Ascending aorta (tissue), 2 donors: ENCODE results near the gene IVD. TPM values are rescaled to one million over a fixed set of nuclear protein-coding genes. Genes with fewer than 3 reads are reported as not detected.

Experiments
- DNase-seq, 2 donors: peaks; one replicate each; pipeline ENCODE4 v3.0.0-alpha.2; 2019; ENCODE audit warnings: low spot score in 2 of 2
- H3K27ac ChIP-seq, 2 donors: fragments of 200-600 bp; sonication (generic); one replicate each; pipeline ENCODE4 v1.5.1; 2016 to 2017; ENCODE audit warnings: mild to moderate bottlenecking in 1 of 2
- H3K27me3 ChIP-seq: fragments of 200-600 bp; sonication (generic); one replicate; pipeline ENCODE4 v1.5.1; 2017
- H3K36me3 ChIP-seq, 2 donors: fragments of 200-600 bp; sonication (generic); one replicate each; pipeline ENCODE4 v1.5.1; 2016
- H3K4me1 ChIP-seq, 2 donors: fragments of 200-600 bp; sonication (generic); one replicate each; pipeline ENCODE4 v1.5.1; 2016 to 2017; ENCODE audit warnings: mild to moderate bottlenecking in 1 of 2
- H3K4me3 ChIP-seq, 2 donors: fragments of 200-600 bp; sonication (generic); one replicate each; pipeline ENCODE4 v1.5.1; 2016 to 2017; ENCODE audit warnings: mild to moderate bottlenecking in 1 of 2
- H3K9me3 ChIP-seq, 2 donors: fragments of 200-600 bp; sonication (generic); one replicate each; pipeline ENCODE4 v1.5.1; 2016
- intact Hi-C: fragments of 100-400 bp; cut with DNase I; formaldehyde crosslinking; loops from one replicate; pipeline ENCODE4 v1.15.1; 2023
- total RNA-seq: library from RNA; depleted of rRNA; stranded (reverse); fragments of >200 nt; gene quantifications from one replicate; pipeline ENCODE4 v1.1.0, GENCODE V29; 2016
- TF ChIP-seq, protein P1 (sequence below), 3 experiments: fragments of 200-600 bp in 2 of 3; fragments of 450-650 bp in 1 of 3; sonication (generic) in 2 of 3; IDR thresholded peaks; one replicate each; pipeline ENCODE4 v1.5.1; 2016 to 2019; ENCODE audit warnings: antibody characterized with exemption in 3 of 3, mild to moderate bottlenecking in 1 of 3, moderate library complexity in 1 of 3

Gene IVD
- total RNA-seq, 1 donor from 2014 or later, result 39.5 TPM

DNA sequence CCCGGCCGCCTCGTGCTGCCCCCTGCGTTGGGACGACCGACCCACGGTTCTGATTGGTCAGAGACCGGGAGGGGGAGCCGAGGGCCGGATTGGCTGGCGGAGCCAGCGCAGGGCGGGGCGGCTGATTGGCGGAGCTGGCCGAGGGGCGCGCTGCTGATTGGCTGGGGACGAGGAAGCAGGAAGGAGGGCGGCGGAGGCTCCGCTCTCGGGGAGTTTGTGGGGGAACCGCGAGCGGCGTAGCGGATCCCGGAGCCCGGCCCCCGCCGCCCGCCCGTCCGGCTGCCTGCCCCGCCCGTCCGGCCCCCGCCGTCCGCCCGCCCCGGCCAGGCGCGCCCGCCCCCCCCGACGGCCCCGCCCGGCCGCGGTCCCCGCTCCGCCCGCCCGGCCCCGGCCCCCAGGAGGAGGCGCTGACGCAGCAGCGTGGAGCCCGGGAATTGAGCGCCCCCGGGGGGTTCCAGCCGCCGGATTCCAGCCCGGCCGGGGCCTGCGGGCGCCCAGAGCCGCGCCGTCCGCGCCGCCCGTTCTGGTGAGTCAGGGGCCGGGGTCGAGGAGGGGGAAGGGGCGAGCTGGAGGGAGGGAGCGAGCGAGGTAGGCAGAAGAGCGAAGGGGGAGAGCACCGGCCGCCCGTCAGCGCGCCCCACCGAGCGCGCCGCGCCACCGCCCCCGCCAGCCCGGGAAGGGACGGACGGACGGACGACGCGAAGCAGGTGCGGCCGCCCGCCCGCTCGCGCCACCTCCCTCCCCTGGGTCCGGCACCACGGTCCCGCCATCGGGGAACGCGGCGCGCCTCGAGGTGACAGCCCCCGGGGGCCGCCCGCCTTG is 35.4 kb downstream of the IVD start, which contains the start of gene BAHD1:
Gene BAHD1 (plus strand): TSS at position 211 of the 822 bp plus-strand sequence. CDS start 17,512 bp downstream, outside the sequence.
- Histone ChIP-seq H3K4me3 (peak within 1 kb of the TSS; percentile 95 to 97), H3K36me3 (no peaks in the 10 kb centered on the region), H3K27ac (peak within 1 kb of the TSS; percentile 31 to 75), H3K4me1 (peaks cover 12 to 33% of the 10 kb centered on the region in 2 donors), H3K9me3 (no peaks in the 10 kb centered on the region), H3K27me3 (peaks cover 11% of the 10 kb centered on the region)
- TF ChIP-seq, protein P1, sequence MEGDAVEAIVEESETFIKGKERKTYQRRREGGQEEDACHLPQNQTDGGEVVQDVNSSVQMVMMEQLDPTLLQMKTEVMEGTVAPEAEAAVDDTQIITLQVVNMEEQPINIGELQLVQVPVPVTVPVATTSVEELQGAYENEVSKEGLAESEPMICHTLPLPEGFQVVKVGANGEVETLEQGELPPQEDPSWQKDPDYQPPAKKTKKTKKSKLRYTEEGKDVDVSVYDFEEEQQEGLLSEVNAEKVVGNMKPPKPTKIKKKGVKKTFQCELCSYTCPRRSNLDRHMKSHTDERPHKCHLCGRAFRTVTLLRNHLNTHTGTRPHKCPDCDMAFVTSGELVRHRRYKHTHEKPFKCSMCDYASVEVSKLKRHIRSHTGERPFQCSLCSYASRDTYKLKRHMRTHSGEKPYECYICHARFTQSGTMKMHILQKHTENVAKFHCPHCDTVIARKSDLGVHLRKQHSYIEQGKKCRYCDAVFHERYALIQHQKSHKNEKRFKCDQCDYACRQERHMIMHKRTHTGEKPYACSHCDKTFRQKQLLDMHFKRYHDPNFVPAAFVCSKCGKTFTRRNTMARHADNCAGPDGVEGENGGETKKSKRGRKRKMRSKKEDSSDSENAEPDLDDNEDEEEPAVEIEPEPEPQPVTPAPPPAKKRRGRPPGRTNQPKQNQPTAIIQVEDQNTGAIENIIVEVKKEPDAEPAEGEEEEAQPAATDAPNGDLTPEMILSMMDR (IDR thresholded peaks at IDR 0.05), result peak in 1 of 3 experiments; percentile 28
- intact Hi-C loops, result loop anchor here (1.0 to 10.0 kb wide), 7 partner anchors 30 to 336 kb away; partner anchors contain the start of genes BMF, CCDC32, KNL1 and RAD51
- peak; percentile 85 to 97 for DNase-seq

DNA sequence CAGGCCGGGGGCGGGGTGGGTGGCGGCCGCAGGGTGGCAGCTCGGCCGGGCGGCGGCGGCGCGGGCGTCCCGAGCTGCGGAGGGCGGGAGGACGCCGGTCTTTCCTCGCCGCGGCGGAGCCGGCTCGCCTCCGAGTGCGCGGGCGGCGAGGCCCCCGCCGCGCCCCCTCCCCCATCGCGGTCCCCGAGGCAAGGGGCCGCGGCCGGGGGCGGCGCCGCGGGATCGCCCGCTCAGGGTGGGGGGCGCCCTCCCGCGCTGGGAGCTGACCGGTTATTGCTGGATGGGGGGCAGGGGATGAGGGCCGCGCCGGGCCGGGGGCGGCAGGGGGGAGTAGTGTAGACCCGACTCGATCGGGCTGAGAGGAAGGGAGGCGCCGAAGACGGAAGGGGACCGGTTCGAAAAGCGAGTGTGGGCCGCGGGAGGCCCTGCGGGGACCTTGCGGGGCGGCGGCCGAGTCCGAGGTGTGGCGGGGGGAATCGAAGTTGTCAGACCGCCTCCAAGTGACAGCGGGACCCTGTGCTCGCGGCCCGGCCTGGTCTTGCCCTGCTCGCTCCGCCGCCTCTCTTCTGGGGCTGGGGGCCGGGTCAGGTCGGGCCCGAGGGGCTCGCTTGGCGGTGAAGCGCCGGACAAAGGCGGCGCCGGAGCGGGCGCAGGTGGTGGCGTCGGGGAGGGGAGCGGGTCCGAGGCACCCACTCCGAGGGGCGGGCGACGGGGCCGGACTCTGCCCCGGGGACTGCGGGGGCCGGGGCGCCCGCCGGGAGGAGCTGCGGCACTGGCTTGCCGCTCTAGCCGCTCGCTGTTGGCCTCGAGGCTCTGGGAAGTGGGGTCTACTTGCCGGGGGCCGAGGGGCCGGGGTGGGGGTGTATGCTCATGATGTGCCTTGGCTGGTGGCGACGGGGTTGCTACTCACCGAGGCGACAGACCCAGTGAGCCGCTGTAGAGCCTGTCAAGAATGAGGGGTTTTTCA is 36.3 kb downstream of the IVD start:
- no peaks in the 10 kb centered on the region for H3K9me3 ChIP-seq
- peaks cover 3 to 24% of the 10 kb centered on the region in 2 donors for H3K4me1 ChIP-seq
- no peak for DNase-seq
- peak overlapping the region in 1 of 2 donors; percentile 1 for H3K27ac ChIP-seq
- intact Hi-C loops, result loop anchor here (2.0 to 10.0 kb wide), 6 partner anchors 35 to 337 kb away; partner anchors contain the start of genes BMF, CCDC32, KNL1 and RAD51
- peaks cover 4% of the 10 kb centered on the region for H3K27me3 ChIP-seq
- TF ChIP-seq, protein P1 (IDR thresholded peaks at IDR 0.05), result peak in 1 of 3 experiments; percentile 38
- H3K4me3 ChIP-seq, result peak overlapping the region; percentile 95 to 97
- H3K36me3 ChIP-seq, result no peaks in the 10 kb centered on the region

DNA sequence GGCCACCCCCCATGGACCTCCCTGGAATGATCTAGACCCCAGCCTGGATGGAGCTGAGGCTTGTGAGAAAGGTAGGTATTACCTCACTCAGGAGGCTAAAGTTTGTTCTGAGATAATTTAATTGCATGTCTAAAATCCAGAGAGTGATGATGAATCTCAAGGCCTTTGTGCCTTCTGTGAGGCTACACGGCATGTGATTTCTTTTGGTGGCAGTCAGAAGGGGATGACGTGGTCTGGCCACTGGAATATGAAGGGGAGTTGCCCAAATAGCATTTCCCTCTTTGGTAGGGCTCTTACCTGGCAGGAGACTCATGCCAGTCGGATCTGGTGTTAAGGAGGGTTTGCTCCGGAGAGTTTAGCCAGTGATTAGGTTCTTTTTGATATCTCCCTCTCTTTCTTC is 37.7 kb downstream of the IVD start:
- H3K36me3 ChIP-seq, result no peaks in the 10 kb centered on the region
- H3K4me1 ChIP-seq, result peaks cover 0 to 22% of the 10 kb centered on the region in 2 donors
- no peak overlapping the region for H3K4me3 ChIP-seq
- no peaks in the 10 kb centered on the region for H3K27me3 ChIP-seq
- intact Hi-C loops, result loop anchor here (5.0 to 10.0 kb wide), 2 partner anchors 64 to 338 kb away; partner anchors contain the start of gene BMF
- TF ChIP-seq, protein P1 (IDR thresholded peaks at IDR 0.05), result no peak
- no peak overlapping the region for H3K27ac ChIP-seq
- no peaks in the 10 kb centered on the region for H3K9me3 ChIP-seq
- no peak for DNase-seq

DNA sequence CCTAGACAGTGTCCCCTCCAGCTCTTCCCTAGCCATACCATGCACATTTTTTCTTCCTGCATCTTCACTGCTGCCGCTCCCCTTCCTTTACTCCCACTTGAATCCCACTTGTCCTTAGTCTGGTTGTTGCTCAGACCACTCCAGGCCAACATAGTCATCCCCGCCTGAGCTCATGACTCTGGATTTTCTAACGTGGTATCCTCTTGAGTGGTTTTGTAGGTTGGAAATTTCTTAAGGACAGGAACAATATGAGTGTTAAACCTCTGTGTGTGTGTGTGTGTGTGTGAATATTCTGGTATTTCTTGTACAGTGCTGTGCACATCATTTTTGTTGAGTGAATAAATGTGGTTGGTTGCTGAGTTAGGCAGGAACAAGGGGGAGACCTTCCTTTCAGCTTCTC is 38.3 kb downstream of the IVD start:
- peaks cover 0 to 22% of the 10 kb centered on the region in 2 donors for H3K4me1 ChIP-seq
- intact Hi-C loops, result loop anchor here (5.0 to 10.0 kb wide), 2 partner anchors 63 to 339 kb away; partner anchors contain the start of gene BMF

More for the DNA sequence above, 38.3 kb downstream of the IVD start:
- TF ChIP-seq, protein P1 (IDR thresholded peaks at IDR 0.05), result no peak
- DNase-seq, result no peak
- H3K27me3 ChIP-seq, result no peaks in the 10 kb centered on the region
- H3K27ac ChIP-seq, result no peak overlapping the region
- no peaks in the 10 kb centered on the region for H3K9me3 ChIP-seq
- H3K36me3 ChIP-seq, result no peaks in the 10 kb centered on the region
- H3K4me3 ChIP-seq, result no peak overlapping the region
